Activated B cell treated with CpG ODN at 0.5 μM for 24 hours (primary cell): ENCODE results near the gene LEFTY2. TPM values are rescaled to one million over a fixed set of nuclear protein-coding genes. Genes with fewer than 3 reads are reported as not detected.

ENCODE experiments used
- ATAC-seq: fragments of 200-7000 bp; cut with Tn5 transposase; one replicate; pipeline ENCODE4 v1.10.0; 2021; ENCODE audit warnings: low read depth, mild to moderate bottlenecking, moderate library complexity
- CTCF ChIA-PET: fragments of 350-600 bp; sonication (Branson Sonifier 250); formaldehyde crosslinking; loops from one replicate; lab custom pipeline; 2021; ENCODE audit warnings: antibody characterized with exemption; lab: Charles Lee
- POLR2A ChIA-PET: fragments of 350-600 bp; sonication (Branson Sonifier 250); formaldehyde crosslinking; loops from one replicate; lab custom pipeline; 2021; ENCODE audit warnings: antibody characterized with exemption; lab: Charles Lee
- DNase-seq: peaks from one replicate; pipeline ENCODE4 v3.0.0; 2022
- H3K27ac Mint-ChIP-seq: one replicate; pipeline ENCODE4 v1.8.0; 2020; ENCODE audit warnings: mixed read lengths
- H3K27me3 Mint-ChIP-seq: one replicate; pipeline ENCODE4 v1.8.0; 2021; ENCODE audit warnings: mixed read lengths
- H3K36me3 Mint-ChIP-seq: one replicate; pipeline ENCODE4 v1.8.0; 2021; ENCODE audit warnings: low read depth, mixed read lengths
- H3K4me1 Mint-ChIP-seq: one replicate; pipeline ENCODE4 v1.8.0; 2021; ENCODE audit warnings: mixed read lengths
- H3K4me3 Mint-ChIP-seq: one replicate; pipeline ENCODE4 v1.8.0; 2020; ENCODE audit warnings: mild to moderate bottlenecking, mixed read lengths
- H3K9me3 Mint-ChIP-seq: one replicate; pipeline ENCODE4 v1.8.0; 2020; ENCODE audit warnings: mixed read lengths
- CTCF ChIP-seq: fragments of 200-600 bp; IDR thresholded peaks from one replicate; pipeline ENCODE4 v1.8.0; 2022; ENCODE audit warnings: antibody characterized with exemption, mild to moderate bottlenecking
- intact Hi-C: fragments of 100-400 bp; cut with micrococcal nuclease; formaldehyde crosslinking; loops from one replicate; pipeline ENCODE4 v1.15.1; 2024
- total RNA-seq: library from RNA; stranded (reverse); gene quantifications from 2 replicates; pipeline ENCODE4 v1.2.3, GENCODE V29; 2022

The LEFTY2 gene
- total RNA-seq, 1 donor from 2014 or later = not detected

GRCh38 chr1:225903623-225904022 lies 37.4 kb downstream of the LEFTY2 start:
- intact Hi-C loops = no loop called here
- ATAC-seq = no peak
- Mint-ChIP-seq H3K27me3 (no peaks in the 10 kb centered on the region), H3K9me3 (peaks cover 2% of the 10 kb centered on the region), H3K36me3 (no peaks in the 10 kb centered on the region), H3K4me3 (no peak overlapping the region), H3K27ac (no peak overlapping the region), H3K4me1 (peaks cover 7% of the 10 kb centered on the region)
- no peak for DNase-seq
- POLR2A ChIA-PET = interaction anchor here (0.7 kb wide), 1 partner anchor 12 kb away, joined by 4 read pairs; no protein-coding TSS in a partner anchor
- no peak for TF ChIP-seq CTCF
- CTCF ChIA-PET = interaction anchor here (1.2 kb wide), 1 partner anchor 21 kb away, joined by 3 read pairs; the partner anchor contains the start of gene TMEM63A

- H3K9me3 Mint-ChIP-seq = peaks cover 2% of the 10 kb centered on the region
- H3K27ac Mint-ChIP-seq = peak overlapping the region; percentile 70
Measured at GRCh38 chr1:225899044-225899925, 41.7 kb downstream of the LEFTY2 start.

GRCh38 chr1:225897595-225898514 lies 43.2 kb downstream of the LEFTY2 start:
- Mint-ChIP-seq H3K4me1 (peaks cover 37% of the 10 kb centered on the region), H3K9me3 (no peaks in the 10 kb centered on the region), H3K4me3 (peak overlapping the region; percentile 48), H3K27ac (peak overlapping the region; percentile 95), H3K27me3 (no peaks in the 10 kb centered on the region), H3K36me3 (no peaks in the 10 kb centered on the region)
- intact Hi-C loops = loop anchor here (1.0 kb wide), 4 partner anchors 16 to 423 kb away; partner anchors contain the start of genes SRP9 and TMEM63A
- ChIA-PET POLR2A (interaction anchor here (0.7 to 7.5 kb wide), 10 partner anchors 9 to 430 kb away, joined by 3 to 93 read pairs (median 6); partner anchors contain the start of genes H3-3A, LEFTY1, PYCR2 and SDE2), CTCF (interaction anchor here (1.0 to 2.2 kb wide), 6 partner anchors 13 to 423 kb away, joined by 3 to 10 read pairs (median 4); partner anchors contain the start of genes SRP9 and TMEM63A)
- no peak for TF ChIP-seq CTCF
- ATAC-seq (no peak), DNase-seq (no peak)

More at GRCh38 chr1:225899044-225899925, 41.7 kb downstream of the LEFTY2 start:
- DNase-seq = no peak
- Mint-ChIP-seq H3K4me1 (peaks cover 37% of the 10 kb centered on the region), H3K36me3 (no peaks in the 10 kb centered on the region), H3K4me3 (no peak overlapping the region), H3K27me3 (no peaks in the 10 kb centered on the region)
- no peak for TF ChIP-seq CTCF
- ATAC-seq = no peak
- CTCF ChIA-PET = no interaction called here
- intact Hi-C loops = no loop called here
- POLR2A ChIA-PET = interaction anchor here (2.6 kb wide), 1 partner anchor 122 kb away, joined by 16 read pairs; the partner anchor contains the start of gene SRP9

- POLR2A ChIA-PET = interaction anchor here (0.6 to 7.5 kb wide), 11 partner anchors 8 to 430 kb away, joined by 3 to 93 read pairs (median 6); partner anchors contain the start of genes H3-3A, LEFTY1, PYCR2 and SDE2
- intact Hi-C loops = loop anchor here (1.0 kb wide), 4 partner anchors 15 to 422 kb away; partner anchors contain the start of genes SRP9 and TMEM63A
- Mint-ChIP-seq H3K36me3 (no peaks in the 10 kb centered on the region), H3K27me3 (no peaks in the 10 kb centered on the region), H3K4me1 (peaks cover 37% of the 10 kb centered on the region), H3K27ac (peak overlapping the region; percentile 95), H3K4me3 (peak overlapping the region; percentile 48), H3K9me3 (no peaks in the 10 kb centered on the region)
- DNase-seq = peak; percentile 34
- TF ChIP-seq CTCF = no peak
- CTCF ChIA-PET = interaction anchor here (1.0 to 2.2 kb wide), 6 partner anchors 14 to 422 kb away, joined by 3 to 10 read pairs (median 4); partner anchors contain the start of genes SRP9 and TMEM63A
- peak; percentile 99 for ATAC-seq
Measured at GRCh38 chr1:225896937-225897549, 44.0 kb downstream of the LEFTY2 start.
